ENCODE data around the gene HSPG2. TPM values are rescaled to one million over a fixed set of nuclear protein-coding genes. Genes with fewer than 3 reads are reported as not detected.
A peak's percentile ranks its signal among the peaks of the same experiment; 100 is the strongest.

Gene HSPG2
- total and polyA plus RNA-seq, 2 of the 13 experiments (the other 11 are each of a cell fraction or from before 2014, with no cell fraction given), result 9.1 to 13.1 TPM

DNA sequence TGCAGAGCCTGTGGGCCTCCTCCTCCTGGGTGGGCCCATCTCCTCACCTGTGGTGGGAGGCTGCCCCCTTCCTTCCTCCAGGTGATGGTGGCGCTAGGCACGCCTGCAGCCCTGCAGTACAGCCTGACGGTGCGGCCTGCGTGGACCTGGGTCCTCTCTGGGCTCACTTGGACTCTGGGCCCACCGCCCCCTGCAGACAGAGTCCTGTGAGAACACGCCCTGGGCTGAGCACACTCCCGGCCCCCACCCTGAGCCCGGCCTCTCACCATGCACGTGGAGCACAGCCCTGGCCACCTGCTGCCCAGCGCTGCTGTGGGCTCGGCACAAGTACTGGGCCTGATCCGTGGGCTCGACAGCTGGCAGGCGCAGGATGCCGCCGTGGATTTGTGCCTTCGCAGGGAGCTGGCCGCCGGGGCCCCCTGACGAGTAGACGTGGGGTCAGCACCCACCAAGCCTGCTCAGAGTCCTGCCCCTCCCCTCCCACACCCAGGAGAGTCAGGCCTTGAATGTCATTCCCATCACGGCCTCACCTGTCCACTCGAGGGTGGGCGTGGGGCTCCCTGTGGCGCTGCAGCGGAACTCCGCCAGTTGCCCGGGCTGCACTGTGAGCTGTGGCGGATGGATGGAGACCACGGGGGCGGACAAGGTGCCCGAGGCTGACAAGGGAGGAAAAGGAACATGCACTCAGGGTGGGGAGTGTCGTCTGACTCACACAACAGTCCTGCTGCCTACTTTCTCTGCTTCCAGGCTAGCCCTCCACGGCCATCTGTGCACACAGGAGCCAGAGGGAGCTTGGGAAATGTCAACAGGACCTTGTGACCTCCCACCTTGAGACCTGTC lies 81.6 kb downstream of the HSPG2 start (continued):
- no peak for TF ChIP-seq MAZ (IDR thresholded peaks at IDR 0.05; ENCODE audit: borderline replicate concordance, low read depth, low read length)
- TF ChIP-seq MAZ (CRISPR knock-in tag; IDR thresholded peaks at IDR 0.05; ENCODE audit: low read depth), result no peak
- TF ChIP-seq ZNF879 (CRISPR knock-in tag; IDR thresholded peaks at IDR 0.05), result no peak
- TF ChIP-seq ZNF296 (CRISPR knock-in tag; conservative IDR thresholded peaks at IDR 0.05), result no peak
- no peak for TF ChIP-seq TBP (CRISPR knock-in tag; IDR thresholded peaks at IDR 0.05)
- no peak for TF ChIP-seq KMT2B (CRISPR knock-in tag; IDR thresholded peaks at IDR 0.05)
- TF ChIP-seq ONECUT2 (CRISPR knock-in tag; IDR thresholded peaks at IDR 0.05), result no peak
- no peak for TF ChIP-seq HIC2 (CRISPR knock-in tag; IDR thresholded peaks at IDR 0.05; ENCODE audit: low read depth)
- TF ChIP-seq, protein P1, sequence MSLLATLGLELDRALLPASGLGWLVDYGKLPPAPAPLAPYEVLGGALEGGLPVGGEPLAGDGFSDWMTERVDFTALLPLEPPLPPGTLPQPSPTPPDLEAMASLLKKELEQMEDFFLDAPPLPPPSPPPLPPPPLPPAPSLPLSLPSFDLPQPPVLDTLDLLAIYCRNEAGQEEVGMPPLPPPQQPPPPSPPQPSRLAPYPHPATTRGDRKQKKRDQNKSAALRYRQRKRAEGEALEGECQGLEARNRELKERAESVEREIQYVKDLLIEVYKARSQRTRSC (CRISPR knock-in tag; IDR thresholded peaks at IDR 0.05; ENCODE audit: low read depth), result no peak
- no peak for TF ChIP-seq SRSF1 (optimal IDR thresholded peaks at IDR 0.05; ENCODE audit: low read depth, low read length)
- TF ChIP-seq TEF (CRISPR knock-in tag; IDR thresholded peaks at IDR 0.05), result no peak
- no peak for TF ChIP-seq PCBP1 (IDR thresholded peaks at IDR 0.05; ENCODE audit: borderline replicate concordance, low read depth, low read length)
- no peak for TF ChIP-seq NFRKB (IDR thresholded peaks at IDR 0.05)
- peak; percentile 69; the same call in 1 of the 2 replicates for TF ChIP-seq ZNF143 (CRISPR knock-in tag; IDR thresholded peaks at IDR 0.05)
- TF ChIP-seq NR1H2 (CRISPR knock-in tag; IDR thresholded peaks at IDR 0.05; ENCODE audit: borderline replicate concordance, low read depth), result no peak
- TF ChIP-seq ZNF790 (CRISPR knock-in tag; IDR thresholded peaks at IDR 0.05; ENCODE audit: borderline replicate concordance), result no peak
- TF ChIP-seq, protein P2, sequence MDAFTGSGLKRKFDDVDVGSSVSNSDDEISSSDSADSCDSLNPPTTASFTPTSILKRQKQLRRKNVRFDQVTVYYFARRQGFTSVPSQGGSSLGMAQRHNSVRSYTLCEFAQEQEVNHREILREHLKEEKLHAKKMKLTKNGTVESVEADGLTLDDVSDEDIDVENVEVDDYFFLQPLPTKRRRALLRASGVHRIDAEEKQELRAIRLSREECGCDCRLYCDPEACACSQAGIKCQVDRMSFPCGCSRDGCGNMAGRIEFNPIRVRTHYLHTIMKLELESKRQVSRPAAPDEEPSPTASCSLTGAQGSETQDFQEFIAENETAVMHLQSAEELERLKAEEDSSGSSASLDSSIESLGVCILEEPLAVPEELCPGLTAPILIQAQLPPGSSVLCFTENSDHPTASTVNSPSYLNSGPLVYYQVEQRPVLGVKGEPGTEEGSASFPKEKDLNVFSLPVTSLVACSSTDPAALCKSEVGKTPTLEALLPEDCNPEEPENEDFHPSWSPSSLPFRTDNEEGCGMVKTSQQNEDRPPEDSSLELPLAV (CRISPR knock-in tag; conservative IDR thresholded peaks at IDR 0.05; ENCODE audit: low read depth), result no peak
- TF ChIP-seq RAD51 (IDR thresholded peaks at IDR 0.05; ENCODE audit: borderline replicate concordance), result no peak
- no peak for TF ChIP-seq ADNP (CRISPR knock-in tag; IDR thresholded peaks at IDR 0.05)
- no peak for TF ChIP-seq MEIS1 (CRISPR knock-in tag; IDR thresholded peaks at IDR 0.05; ENCODE audit: borderline replicate concordance)
- no peak for TF ChIP-seq ZNF282 (IDR thresholded peaks at IDR 0.05; ENCODE audit: partially characterized antibody)
- no peak for TF ChIP-seq ZFX (CRISPR knock-in tag; IDR thresholded peaks at IDR 0.05; ENCODE audit: low read depth)
- TF ChIP-seq ZSCAN20 (CRISPR knock-in tag; IDR thresholded peaks at IDR 0.05; ENCODE audit: borderline replicate concordance), result no peak
